Right lung (tissue), 5 donors: ENCODE data around the gene CFAP299. TPM values are rescaled to one million over a fixed set of nuclear protein-coding genes. Genes with fewer than 3 reads are reported as not detected.

Source experiments
- DNase-seq, 2 donors: peaks; one replicate each; pipeline ENCODE4 v3.0.0-alpha.2; 2013
- polyA plus RNA-seq, 5 donors: library from polyadenylated mRNA; unstranded; fragments of 120-200 nt; gene quantifications; one replicate each; pipeline versions ENCODE4 v1.2.1 to v1.2.3, GENCODE V29; 2013; ENCODE audit warnings: inconsistent platforms in 1 of 5, low replicate concordance in 1 of 5; ENCODE audit not compliant: insufficient read length in 5 of 5, insufficient read depth in 1 of 5

Gene CFAP299
- polyA plus RNA-seq, 5 donors: 1.1 to 3.3 (median 2.5) TPM

DNA sequence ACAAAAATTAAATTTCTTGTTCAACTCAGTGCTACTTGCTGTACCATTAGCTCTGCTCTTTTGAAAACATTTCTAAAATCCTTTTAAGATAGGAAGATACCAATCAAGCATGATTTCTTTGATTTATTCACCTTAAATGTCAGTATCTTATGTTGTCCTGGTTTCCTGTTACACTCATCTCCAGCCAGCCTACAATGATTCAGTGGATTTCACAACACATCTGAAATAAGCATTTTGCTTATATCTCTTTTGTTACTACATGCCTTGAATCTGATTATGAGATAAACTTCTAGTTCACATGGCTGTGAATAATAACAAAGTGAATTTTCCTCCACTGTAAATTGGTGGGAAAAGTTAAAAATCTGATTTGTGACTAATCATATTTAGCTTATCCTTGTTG is 582.5 kb downstream of the CFAP299 start:
- no peak for DNase-seq

DNA sequence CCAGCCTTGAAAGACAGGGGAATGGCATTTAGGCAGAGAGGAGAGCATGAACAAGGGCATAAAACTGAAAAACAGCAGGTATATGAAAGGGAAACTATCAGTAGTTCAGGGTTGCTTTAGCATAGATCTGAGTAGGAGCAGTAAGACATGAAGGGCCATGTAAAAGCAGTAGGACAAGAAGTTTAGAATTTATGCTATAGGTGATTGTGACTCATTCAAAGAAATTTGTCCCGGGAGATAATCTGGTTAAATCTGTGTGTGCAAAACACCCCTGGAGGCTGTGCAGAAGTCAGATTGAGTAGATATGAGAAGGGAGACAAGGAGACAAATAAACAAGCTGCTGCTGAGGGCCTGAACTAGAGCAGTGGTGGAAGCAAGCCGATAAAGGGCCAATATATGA is 585.9 kb downstream of the CFAP299 start:
- DNase-seq: no peak

DNA sequence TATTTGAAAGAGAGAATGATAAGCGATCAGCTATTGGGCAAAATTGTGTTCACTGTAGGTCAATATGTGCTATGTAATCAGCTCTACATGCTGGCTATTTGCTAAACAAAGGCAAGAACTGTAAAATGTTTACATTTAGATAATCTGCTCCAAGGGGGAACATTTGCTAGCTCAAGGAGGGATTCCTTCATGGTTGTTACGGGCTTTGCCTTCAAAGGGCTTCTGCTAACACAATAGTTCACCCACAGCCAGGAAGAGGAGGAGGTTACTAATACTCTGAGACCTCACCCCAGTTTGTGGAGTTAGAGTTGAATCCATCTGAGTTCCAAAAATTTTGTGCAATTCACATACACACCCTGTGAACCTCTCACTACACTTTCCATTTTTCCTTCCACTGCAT is 587.4 kb downstream of the CFAP299 start:
- DNase-seq: no peak

DNA sequence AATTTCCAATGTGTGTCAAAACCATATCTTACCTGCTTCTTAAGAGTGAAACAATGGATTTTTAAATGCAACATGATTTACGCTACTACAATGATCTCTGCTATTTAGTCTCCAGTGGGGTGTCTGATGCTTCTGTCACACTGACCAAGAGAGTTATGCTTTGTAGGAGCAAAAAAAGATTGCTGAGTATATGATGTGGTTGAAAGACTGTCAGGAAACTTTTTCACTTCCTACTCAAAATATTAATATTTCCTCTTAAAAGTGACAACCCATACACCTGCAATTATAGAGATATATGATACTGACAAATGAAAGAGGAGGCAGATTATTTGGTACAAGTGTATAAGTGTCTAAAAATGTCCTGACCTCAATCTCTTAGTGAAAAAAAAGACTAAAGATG is 589.8 kb downstream of the CFAP299 start:
- no peak for DNase-seq

DNA sequence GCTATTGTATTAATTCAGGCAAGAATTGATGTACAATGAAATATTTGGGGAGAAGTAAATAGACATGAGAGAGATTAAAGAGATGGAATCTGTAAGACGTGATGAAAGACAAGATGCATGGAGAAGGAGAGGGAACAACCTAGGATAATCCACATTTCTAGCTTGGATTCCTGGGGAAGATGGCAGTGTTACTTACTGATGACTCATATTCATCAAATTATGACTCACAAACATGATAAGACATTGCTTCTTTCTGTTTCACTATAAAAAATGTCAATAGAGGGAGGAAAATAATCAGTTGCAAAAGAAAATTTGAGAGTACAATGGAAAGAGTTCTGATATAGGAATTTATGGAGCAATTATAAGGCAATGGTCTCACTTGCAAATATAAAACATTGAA is 590.9 kb downstream of the CFAP299 start:
- DNase-seq: no peak

DNA sequence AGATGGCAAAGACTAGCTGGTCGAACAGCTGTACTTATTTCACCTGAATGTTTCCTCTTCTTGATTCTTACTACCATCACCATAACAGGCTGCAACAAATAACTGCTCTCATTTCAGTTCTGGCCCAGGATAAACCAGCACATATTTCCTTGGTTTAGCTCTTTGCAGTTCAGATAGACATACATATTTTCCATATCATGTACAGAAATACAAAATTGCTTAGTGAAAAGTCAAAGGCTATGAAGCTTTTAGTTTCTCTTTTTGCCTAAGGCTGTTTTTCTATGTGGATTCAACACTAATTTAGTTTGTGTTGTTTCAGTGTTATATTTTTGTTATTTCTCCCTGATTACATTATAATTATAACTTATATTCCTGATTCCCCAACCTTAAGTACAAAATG is 591.4 kb downstream of the CFAP299 start:
- no peak for DNase-seq

DNA sequence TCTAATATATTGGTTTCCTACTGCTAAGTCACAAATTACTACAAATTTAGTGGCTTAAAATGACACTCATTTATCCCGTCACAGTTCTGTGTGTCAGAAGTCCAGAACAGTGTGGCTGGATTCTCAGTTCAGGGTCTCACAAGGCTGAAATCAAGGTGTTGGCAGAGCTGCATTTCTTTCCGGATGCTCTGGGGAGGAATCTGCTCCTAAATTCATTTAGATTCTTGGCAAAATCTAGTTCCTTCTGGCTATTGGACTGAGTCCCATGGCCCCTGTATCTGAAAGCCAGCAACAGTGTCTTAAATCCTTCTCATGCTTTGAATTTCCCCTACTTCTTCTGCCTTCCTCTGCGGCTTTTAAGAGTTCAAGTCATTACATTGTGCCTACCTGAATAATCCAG is 591.9 kb downstream of the CFAP299 start:
- no peak for DNase-seq

DNA sequence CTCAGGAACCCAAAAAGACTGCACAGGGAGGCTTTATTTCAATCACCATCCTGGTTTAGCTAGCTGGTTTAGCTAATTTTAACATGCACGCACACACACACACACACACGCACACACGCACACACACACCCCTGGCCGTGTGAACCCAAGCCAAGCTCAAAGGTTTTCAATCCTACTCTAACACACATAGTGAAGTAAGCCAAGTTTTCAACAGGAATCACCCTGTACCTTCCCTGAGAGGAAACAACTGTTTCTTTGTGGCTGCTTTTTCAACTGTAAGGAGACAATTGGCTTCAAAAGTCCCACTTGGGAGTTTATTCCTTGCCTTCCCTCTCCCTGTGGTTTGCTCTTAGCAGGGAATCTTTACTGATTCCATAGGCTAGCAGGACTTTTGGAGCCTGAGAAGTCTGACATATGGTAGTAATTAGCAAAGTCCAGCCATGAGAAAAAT is 596.1 kb downstream of the CFAP299 start:
- DNase-seq: no peak

DNA sequence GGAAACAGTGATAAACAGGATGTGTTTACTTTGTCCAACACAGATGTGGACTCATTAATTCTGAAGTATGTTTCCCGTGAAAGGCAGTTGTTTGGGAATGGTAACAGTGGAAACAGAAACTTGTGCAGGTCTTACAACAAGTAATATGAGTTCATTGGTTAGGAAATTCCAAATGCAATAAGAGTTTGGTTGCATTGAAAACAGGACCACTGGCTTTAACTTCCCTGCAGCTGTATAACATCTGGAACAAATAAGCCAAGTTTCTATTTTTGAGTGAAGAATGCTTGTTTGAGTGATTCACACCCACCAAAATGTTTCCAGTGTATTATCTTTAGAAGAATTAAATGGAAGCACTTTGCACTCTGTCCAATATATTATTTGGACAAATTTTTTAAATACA is 612.6 kb downstream of the CFAP299 start:
- DNase-seq: no peak

DNA sequence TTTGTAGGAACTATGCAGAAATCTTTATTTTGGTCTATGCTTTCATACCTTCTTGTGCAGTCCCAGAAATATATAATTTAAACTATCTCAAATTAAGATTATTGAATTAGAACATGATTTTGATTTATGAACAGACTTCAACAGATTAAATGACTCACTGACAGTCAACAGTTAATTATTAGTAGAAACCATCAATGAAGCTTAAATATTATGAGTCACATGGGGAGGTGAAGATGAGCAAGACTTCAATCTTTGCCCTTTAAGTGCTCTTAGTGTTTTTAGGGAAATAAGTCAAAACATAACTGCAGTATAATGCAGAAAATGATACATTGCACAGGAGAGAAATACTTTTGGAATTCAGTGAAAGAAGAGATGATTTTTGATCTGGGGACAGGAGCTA is 613.5 kb downstream of the CFAP299 start:
- DNase-seq: no peak

DNA sequence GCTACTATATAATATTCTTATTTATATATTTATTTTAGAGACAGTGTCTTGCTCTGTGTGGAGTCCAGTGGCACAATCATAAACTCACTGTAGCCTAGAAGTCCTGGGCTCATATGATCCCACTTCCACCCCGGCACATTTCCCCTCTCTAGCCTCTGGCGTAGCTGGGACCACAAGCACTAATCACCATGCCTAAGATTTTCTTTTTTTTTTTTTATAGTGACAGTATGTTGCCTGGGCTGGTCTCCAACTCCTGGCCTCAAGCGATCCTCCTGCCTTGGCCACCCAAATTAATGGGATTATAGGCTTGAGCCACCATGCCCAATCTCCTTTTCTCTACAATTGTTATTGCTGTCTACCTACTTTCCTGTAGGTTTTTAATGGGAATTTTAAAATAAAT is 620.9 kb downstream of the CFAP299 start:
- no peak for DNase-seq

DNA sequence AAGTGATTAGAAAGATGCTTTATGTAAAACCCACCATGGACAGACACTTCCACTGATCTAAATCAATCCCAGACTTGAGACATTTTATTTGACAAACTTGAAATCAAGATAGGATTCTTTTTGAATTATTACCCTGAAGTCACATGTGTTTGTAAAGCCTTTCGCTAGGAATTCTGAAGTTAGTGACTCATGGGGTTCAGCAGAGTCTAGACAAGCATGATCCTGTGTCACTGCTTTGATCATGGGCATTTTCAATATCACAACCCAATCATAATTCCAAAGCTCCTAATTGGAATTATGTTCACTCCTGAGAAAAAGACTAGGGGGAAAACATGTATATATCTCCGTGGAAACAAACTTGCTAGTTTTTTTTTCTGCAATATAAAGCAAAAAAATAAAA is 627.5 kb downstream of the CFAP299 start:
- no peak for DNase-seq

DNA sequence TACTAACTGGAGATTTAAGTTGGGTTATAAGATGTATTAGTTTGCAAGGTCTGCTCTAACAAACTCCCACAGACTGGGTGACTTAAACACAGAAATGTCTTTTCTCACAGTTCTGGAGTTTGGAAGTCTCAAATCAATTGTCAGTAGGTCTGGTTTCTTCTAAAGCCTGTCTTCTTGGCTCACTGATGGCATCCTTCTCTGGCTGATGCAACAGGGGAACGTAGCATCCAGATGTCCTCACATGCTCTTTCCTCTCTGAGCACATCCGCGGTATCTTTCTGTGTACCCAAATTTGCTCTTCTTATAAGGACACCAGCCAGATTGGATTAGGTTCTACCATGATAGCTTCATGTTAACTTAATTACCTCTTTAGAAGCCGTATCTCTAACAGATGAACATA is 631.8 kb downstream of the CFAP299 start:
- DNase-seq: no peak

DNA sequence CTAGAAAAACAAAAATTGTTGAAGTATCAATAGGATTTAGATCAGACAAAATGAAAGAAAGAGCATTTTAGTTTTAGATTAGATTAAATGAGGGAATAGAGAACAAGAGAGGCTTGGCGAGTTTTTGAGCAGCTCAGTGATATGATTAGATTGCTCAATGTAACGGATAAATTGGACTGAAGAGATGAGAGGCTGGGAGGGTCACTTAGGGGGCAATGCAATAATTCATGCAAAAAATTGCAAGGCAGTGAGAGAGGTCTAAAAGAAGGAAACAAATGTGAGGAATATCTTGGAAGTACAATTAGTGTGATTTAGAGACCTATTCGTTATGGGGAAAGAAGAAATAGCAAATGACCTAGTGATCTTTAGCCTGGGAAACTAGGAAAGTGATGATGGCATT is 644.7 kb downstream of the CFAP299 start:
- no peak for DNase-seq

DNA sequence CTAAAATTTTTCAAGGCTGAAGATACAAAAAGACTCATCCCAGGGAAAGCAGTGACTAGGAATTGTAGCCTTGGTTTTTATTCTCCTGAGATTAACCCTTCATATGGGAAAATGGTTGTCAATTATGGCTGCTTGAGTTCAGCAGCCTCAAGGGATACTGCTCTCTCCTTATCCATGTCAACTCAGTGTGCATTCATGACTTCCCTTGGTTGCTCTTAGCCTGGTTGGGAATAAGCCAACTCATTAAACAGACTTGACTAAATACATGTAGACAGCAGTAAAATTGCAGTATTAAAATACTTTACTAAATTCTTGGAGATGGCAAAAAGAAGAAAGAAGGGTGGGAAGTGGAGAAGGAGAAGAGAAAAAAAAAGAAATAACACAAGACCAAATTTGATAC is 650.5 kb downstream of the CFAP299 start:
- no peak for DNase-seq

DNA sequence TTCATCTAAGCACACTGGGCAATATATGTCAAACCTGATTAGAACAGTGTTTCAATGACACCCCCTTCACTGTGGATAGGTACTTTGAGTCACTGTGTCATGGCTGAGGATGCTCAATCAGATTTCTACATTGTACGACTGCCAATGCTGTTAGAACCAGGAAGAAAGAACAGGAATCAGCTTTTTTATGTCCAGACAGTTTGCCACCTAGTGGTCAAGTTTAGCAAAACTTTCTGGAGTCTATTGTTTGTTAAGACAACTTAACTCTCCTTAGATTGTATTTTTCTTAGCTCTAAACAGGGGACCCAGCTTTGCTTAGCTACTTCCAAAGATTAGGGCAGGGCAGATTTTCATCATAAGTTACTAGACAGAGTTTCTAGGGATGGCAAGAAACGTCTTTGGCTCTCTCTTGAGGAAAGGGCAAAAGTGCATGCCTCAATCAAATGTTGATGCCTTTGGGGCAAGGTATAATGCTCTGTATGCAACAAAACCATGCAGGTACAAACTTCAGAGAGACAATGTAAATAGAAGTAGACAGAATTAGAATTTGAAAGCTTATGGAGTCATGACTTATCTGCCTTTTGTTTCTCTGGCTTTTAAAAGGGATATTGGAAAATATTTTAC is 654.5 kb downstream of the CFAP299 start:
- peak; percentile 31 to 52 for DNase-seq

DNA sequence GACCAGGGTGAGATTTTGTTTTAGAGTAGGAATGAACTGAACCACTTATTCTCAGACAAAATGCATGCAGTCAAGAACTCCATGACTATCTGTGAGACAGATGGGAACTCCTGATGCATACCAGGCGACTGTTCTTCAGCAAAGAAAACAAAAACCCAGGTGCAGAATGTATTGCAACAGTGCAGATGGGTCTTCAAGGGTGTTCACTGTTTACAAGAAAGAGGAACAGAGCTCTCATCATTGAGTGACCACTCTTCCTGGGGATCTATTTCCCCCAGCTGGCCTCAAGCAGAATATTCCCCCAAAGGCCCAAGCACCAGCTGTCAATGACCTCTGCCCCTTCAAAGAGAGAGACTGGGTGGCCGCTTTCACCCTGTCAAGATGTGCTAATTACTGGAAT is 655.3 kb downstream of the CFAP299 start:
- DNase-seq: no peak

DNA sequence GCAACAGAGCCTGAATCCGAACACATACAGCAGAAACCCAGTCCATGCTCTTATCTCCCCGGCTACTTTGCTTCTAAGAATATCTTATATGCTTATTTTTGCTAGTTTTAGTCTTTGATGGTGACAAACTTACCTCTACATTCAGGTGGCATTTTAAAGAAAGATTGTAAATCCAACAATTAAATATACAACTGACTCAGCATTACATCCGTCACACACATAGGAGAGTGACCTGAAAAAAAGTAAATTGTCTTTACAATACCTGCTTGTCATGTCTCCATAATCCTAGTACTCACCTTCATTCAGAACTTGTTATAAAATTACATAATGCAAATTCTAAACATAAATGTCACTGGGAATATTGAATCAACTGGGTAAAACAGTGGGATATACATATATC is 664.4 kb downstream of the CFAP299 start:
- no peak for DNase-seq

DNA sequence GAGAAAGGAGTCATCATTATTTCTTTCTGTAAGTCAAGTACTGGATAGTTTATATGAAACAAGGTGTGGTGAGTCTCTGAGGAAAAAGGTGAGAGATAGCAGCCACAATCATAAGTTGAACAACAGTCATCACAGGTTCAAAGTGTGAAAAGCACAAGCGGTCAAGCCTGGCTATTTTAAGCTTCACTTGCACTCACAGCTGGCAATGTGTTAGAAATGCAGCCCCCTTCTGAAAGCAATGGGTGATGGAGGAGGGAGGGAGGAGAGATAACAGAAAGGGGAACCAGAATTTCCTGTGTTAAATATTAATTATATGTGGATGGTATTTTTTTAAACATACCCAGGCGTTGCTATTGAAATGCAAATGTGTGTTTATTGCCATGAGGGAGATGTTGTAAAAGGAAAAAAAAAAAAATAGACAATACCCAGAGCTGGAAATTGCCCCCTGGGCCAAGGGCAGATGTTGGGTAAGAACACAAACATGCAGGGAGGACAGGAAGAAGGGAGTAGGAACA is 668.1 kb downstream of the CFAP299 start:
- DNase-seq: no peak

DNA sequence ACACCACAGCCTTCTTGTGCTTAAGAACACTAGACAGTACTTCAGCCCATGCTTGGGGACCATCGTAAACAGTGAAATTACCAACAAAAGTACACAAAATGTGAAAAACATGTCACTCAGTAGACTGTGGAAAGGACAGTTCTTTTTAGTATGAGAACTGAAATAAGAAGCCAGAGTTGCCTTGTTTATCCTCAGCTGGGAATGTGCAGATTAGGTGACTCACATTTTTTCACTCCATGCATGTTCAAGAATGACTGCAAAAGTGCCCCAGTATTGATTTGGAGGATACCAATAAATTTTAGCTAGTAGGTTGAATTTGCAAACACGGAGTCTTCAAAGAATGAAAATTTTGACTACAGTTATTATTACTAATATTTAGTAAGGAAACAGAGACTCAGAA is 671.9 kb downstream of the CFAP299 start:
- DNase-seq: no peak
